Measurements from ENCODE around the gene CIAPIN1. TPM values are rescaled to one million over a fixed set of nuclear protein-coding genes. Genes with fewer than 3 reads are reported as not detected.
A peak's percentile ranks its signal among the peaks of the same experiment; 100 is the strongest.

The CIAPIN1 gene
- total RNA-seq, 2 experiments from 2014 or later = 27.8 to 28.0 TPM

- ChIA-PET POLR2A (interaction anchor here (0.5 to 1.8 kb wide), 3 partner anchors 8 to 13 kb away, joined by 3 to 6 read pairs (median 3); partner anchors contain the start of gene POLR2C), CTCF (interaction anchor here (0.5 to 2.9 kb wide), 5 partner anchors 9 to 707 kb away, joined by 3 to 10 read pairs (median 5); partner anchors contain the start of gene POLR2C)
- peak; percentile 31 to 88 (median 68) for DNase-seq
- peaks cover 21% of the 10 kb centered on the region for H3K4me1 ChIP-seq (ENCODE audit: insufficient read depth, low read length)
- Mint-ChIP-seq H3K4me3 (peak overlapping the region; percentile 7), H3K27ac (peak overlapping the region; percentile 51), H3K27me3 (no peaks in the 10 kb centered on the region), H3K36me3 (ENCODE audit: low read depth) (peaks cover 23% of the 10 kb centered on the region), H3K4me1 (ENCODE audit: low read depth) (peaks cover 11% of the 10 kb centered on the region), H3K9me3 (no peaks in the 10 kb centered on the region)
- no peak overlapping the region for H3K27ac ChIP-seq (ENCODE audit: low read depth in 1 of 2, low read length in 2 of 2)
- peak; percentile 97 for ATAC-seq (ENCODE audit: poor library complexity)
- TF ChIP-seq CTCF (IDR thresholded peaks at IDR 0.05) = peak; percentile 76
- H3K36me3 ChIP-seq (ENCODE audit: insufficient read depth, low read length) = peaks cover 18% of the 10 kb centered on the region
- intact Hi-C loops (cut with DNase I, micrococcal nuclease) = loop anchor here (1.0 to 5.0 kb wide), 3 partner anchors 43 to 651 kb away; partner anchors contain the start of gene CFAP20 (in 1 of the 2)
- H3K4me3 ChIP-seq (ENCODE audit: low read length) = no peak overlapping the region
- no peaks in the 10 kb centered on the region for H3K27me3 ChIP-seq (ENCODE audit: control insufficient read depth in 1 of 2, insufficient read depth in 2 of 2, low read length in 2 of 2)
- H3K9me3 ChIP-seq (ENCODE audit: control insufficient read depth in 1 of 2, insufficient read depth in 1 of 2, low read length in 2 of 2) = no peaks in the 10 kb centered on the region
Observed at GRCh38 chr16:57475711-57476339, 28.6 kb upstream of the CIAPIN1 start.

DNA sequence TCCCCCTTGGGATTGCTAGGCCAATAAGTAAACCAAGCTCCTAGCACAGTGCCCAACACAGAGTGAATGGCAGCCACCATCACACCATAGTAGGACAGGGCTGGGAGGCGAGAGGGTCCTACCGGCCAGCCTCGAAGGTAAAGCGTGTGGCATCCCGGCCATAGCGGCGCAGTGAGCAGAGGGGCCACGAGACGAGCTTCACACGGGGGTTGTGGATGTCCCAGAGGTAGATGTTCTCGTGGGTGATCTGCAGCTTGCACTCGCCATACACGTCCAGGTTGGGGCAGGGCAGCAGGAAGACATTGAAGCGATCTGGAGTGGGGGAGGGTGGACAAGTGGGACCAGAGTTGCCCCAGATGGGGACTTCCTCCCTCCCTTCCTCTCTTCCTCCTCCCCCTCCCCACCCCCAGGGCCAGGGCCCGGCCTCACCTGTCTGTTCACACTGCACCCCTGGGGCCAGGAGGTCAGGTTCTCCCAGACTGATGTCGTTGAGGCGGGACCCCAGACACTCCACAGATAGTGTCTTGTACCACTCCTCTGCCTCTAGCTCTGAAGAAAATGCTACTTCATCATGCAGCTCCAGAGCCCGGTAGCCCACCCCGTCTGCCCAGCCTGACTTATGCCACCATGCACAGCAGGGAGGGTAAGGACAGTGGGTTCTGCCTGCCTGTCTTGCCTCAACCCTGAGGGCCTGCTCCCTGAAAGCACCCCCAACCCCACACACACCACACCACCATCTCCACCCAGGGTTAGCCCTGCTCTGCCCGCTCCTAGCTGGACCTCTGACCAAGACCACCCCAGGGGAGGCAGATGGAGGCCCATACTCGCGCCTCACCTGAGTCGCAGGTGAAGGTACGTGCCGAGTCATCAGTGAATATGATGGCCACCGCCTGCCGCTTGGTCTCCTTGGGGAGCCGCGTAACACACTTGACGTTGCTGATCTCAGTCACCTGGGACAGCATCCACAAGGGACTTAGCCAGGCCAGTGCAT, 27.8 kb upstream of the CIAPIN1 start:
- Mint-ChIP-seq H3K4me3 (no peak overlapping the region), H3K36me3 (ENCODE audit: low read depth) (peaks cover 31% of the 10 kb centered on the region), H3K27ac (peak overlapping the region; percentile 20), H3K9me3 (no peaks in the 10 kb centered on the region), H3K27me3 (no peaks in the 10 kb centered on the region), H3K4me1 (ENCODE audit: low read depth) (peaks cover 11% of the 10 kb centered on the region)
- no peaks in the 10 kb centered on the region for H3K9me3 ChIP-seq (ENCODE audit: control insufficient read depth in 1 of 2, insufficient read depth in 1 of 2, low read length in 2 of 2)
- no peaks in the 10 kb centered on the region for H3K27me3 ChIP-seq (ENCODE audit: control insufficient read depth in 1 of 2, insufficient read depth in 2 of 2, low read length in 2 of 2)
- no peak for TF ChIP-seq CTCF (IDR thresholded peaks at IDR 0.05)
- CTCF ChIA-PET = interaction anchor here (0.6 to 2.9 kb wide), 6 partner anchors 8 to 1171 kb away, joined by 3 to 10 read pairs (median 4); partner anchors contain the start of gene POLR2C
- DNase-seq (peak in 1 of 14 experiments; percentile 46), ATAC-seq (ENCODE audit: poor library complexity) (no peak)
- H3K4me3 ChIP-seq (ENCODE audit: low read length) = no peak overlapping the region
- intact Hi-C loops (cut with DNase I, micrococcal nuclease) = loop anchor here (2.0 to 5.0 kb wide), 2 partner anchors 44 to 652 kb away; partner anchors contain the start of gene CFAP20 (in 1 of the 2)
- POLR2A ChIA-PET = interaction anchor here (0.5 to 3.6 kb wide), 4 partner anchors 9 to 13 kb away, joined by 3 to 13 read pairs (median 4); partner anchors contain the start of gene POLR2C
- peaks cover 21% of the 10 kb centered on the region for H3K4me1 ChIP-seq (ENCODE audit: insufficient read depth, low read length)
- no peak overlapping the region for H3K27ac ChIP-seq (ENCODE audit: low read depth in 1 of 2, low read length in 2 of 2)
- peaks cover 27% of the 10 kb centered on the region for H3K36me3 ChIP-seq (ENCODE audit: insufficient read depth, low read length)

DNA sequence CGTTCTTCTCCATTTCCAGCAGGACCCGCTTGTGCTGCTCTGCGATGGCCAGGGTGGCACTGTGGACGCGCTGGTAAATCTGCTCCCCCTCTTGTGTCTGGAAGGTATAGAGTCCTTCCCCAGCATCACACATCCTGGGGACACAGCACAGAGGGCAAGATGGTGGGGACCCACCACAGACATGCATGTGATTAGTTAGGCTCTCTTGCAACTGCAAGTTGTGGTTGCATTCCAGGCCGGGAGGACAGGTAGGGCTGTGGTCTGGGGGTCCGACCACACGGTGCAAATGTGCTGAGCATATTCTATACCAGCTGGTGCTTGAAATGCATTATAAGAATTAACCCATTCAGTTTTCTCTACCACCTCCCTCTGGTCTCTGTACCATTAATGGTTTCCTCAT, 26.7 kb upstream of the CIAPIN1 start:
- CTCF ChIA-PET = interaction anchor here (0.8 to 2.9 kb wide), 2 partner anchors 11 to 46 kb away, joined by 4 to 10 read pairs; partner anchors contain the start of gene POLR2C
- H3K4me3 ChIP-seq (ENCODE audit: low read length) = no peak overlapping the region
- no peak for TF ChIP-seq CTCF (IDR thresholded peaks at IDR 0.05)
- H3K27me3 ChIP-seq (ENCODE audit: control insufficient read depth in 1 of 2, insufficient read depth in 2 of 2, low read length in 2 of 2) = no peaks in the 10 kb centered on the region
- peaks cover 21% of the 10 kb centered on the region for H3K4me1 ChIP-seq (ENCODE audit: insufficient read depth, low read length)
- no peak overlapping the region for H3K27ac ChIP-seq (ENCODE audit: low read depth in 1 of 2, low read length in 2 of 2)
- H3K4me1 Mint-ChIP-seq (ENCODE audit: low read depth) = peaks cover 11% of the 10 kb centered on the region
- no peaks in the 10 kb centered on the region for H3K9me3 ChIP-seq (ENCODE audit: control insufficient read depth in 1 of 2, insufficient read depth in 1 of 2, low read length in 2 of 2)
- H3K27me3 Mint-ChIP-seq = no peaks in the 10 kb centered on the region
- POLR2A ChIA-PET = interaction anchor here (1.6 to 3.6 kb wide), 2 partner anchors 12 to 13 kb away, joined by 4 to 13 read pairs; partner anchors contain the start of genes DOK4 and POLR2C
- ATAC-seq (ENCODE audit: poor library complexity) (no peak), DNase-seq (no peak)
- no peaks in the 10 kb centered on the region for H3K9me3 Mint-ChIP-seq
- H3K27ac Mint-ChIP-seq = peak overlapping the region; percentile 20
- peaks cover 42% of the 10 kb centered on the region for H3K36me3 Mint-ChIP-seq (ENCODE audit: low read depth)
- H3K36me3 ChIP-seq (ENCODE audit: insufficient read depth, low read length) = peaks cover 37% of the 10 kb centered on the region
- intact Hi-C loops (cut with DNase I, micrococcal nuclease) = loop anchor here in 1 of 2 experiments (2.0 kb wide), 1 partner anchor 45 kb away; no protein-coding TSS in a partner anchor
- H3K4me3 Mint-ChIP-seq = no peak overlapping the region
